ENCODE data around the gene RPE65.
"Not testable (repeated sequence)": the region's sequence is repeated elsewhere in the genome, so short reads cannot be mapped to it uniquely, and the experiment has no call there.

The RPE65 gene

GRCh38 chr1:68449901-68450300 lies at the start of gene RPE65:
TSS of gene RPE65 (minus strand) at chr1:68449954. CDS start at chr1:68449905, 49 bp downstream.
- DNase-seq (ENCODE audit: low read depth in 2 of 2): no peak

- no peak for DNase-seq (ENCODE audit: low read depth in 2 of 2)
Measured at GRCh38 chr1:68497358-68497698, 47.6 kb upstream of the RPE65 start.

- peak; percentile 32 to 61 for DNase-seq (ENCODE audit: low read depth in 2 of 2)
Measured at GRCh38 chr1:68496680-68497357, 47.1 kb upstream of the RPE65 start, which contains the start of gene DEPDC1. TSS of gene DEPDC1 (minus strand) at chr1:68497082. CDS start at chr1:68496999, 83 bp downstream.

GRCh38 chr1:68495968-68496679 lies 46.4 kb upstream of the RPE65 start:
- no peak for DNase-seq (ENCODE audit: low read depth in 2 of 2)

- DNase-seq (ENCODE audit: low read depth in 2 of 2): no peak
Measured at GRCh38 chr1:68495532-68495931, 45.8 kb upstream of the RPE65 start.

DNA sequence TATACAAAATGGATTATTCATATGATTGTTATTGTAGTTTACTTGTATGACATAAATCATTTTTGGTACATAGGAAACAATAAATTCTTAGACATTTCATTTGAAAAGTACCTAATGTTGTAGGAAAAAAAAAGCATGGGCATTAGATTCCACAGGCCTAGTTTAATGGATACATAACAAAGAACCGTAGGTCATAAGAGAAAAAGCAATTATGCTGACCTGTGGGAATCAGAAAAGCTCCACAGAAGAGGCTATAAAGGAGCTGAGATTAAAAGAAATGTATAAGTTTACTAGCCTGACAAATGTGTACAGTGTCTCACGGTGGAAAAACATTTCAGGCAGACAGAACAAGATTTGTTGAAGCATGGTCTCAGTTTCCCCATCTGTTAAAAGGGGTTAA lies 43.4 kb upstream of the RPE65 start:
- no peak for DNase-seq (ENCODE audit: low read depth in 2 of 2)

- not testable (repeated sequence) for DNase-seq (ENCODE audit: low read depth in 2 of 2)
Measured at GRCh38 chr1:68492255-68492654, 42.5 kb upstream of the RPE65 start.

DNA sequence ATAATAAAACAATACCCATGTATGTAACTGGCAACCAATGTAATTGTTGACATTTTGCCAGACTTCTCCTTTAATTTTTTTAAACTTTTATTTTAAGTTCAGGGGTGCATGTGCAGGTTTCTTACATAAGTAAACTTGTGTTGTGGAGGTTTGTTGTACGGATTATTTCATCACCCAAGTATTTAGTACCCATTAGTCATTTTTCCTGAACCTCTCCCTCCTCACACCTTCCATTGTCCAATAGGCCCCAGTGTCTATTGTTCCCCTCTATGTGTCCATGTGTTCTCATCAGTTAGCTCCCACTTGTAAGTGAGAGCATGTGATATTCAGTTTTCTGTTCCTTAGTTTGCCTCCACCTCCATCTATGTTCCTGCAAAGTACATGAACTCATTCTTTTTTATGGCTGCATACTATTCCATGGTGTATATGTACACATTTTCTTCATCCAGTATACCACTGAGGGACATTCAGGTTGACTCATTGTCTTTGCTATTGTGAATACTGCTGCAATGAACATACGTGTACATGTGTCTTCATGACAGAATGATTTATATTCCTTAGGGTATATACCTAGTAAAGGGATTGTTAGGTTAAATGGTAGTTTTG lies 40.4 kb upstream of the RPE65 start:
- no peak for DNase-seq (ENCODE audit: low read depth in 2 of 2)

- no peak for DNase-seq (ENCODE audit: low read depth in 2 of 2)
Measured at GRCh38 chr1:68485431-68486022, 35.8 kb upstream of the RPE65 start.

DNA sequence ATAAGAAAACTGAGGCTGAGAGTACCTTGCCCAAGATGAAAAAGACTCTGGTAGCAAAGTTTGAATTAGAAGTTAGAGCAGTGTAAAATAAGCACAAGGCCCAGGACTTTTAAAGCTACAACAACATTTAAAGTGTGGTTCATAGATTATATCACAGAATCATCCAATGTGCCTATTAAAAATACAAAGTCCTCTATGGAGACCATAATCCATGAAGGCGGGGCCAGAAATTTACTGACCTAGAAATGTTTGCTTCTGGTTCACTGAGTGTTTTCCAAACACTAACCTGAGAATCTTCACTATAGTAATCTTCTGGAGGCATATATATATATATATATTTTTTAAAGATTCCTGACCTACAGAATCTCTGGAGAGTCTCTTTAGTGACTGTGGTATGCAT lies 34.9 kb upstream of the RPE65 start:
- no peak for DNase-seq (ENCODE audit: low read depth in 2 of 2)

- no peak for DNase-seq (ENCODE audit: low read depth in 2 of 2)
Measured at GRCh38 chr1:68481041-68481440, 31.3 kb upstream of the RPE65 start.

GRCh38 chr1:68479501-68479900 lies 29.7 kb upstream of the RPE65 start:
- DNase-seq (ENCODE audit: low read depth in 2 of 2): no peak

DNA sequence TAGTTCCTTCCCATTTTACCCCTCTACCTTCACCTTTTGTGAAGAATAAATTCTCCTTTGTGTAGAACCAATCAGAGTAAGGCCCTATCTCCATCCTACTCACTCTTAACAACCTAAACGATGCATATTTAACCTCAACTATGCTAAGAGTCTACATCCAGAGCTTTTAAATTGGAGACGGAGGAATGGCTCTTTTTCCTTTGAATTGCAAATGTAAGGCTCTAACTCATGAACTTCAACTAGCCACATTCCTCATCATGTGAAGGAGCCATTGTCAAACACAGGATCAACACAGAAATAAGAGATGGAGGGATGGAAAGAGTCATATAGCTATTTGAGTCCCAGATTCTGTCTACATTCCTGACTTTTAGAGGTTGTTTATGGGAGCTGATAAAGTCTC lies 28.9 kb upstream of the RPE65 start:
- DNase-seq (ENCODE audit: low read depth in 2 of 2): no peak

GRCh38 chr1:68476626-68477025 lies 26.9 kb upstream of the RPE65 start:
- not testable (repeated sequence) for DNase-seq (ENCODE audit: low read depth in 2 of 2)

GRCh38 chr1:68473060-68473459 lies 23.3 kb upstream of the RPE65 start:
- no peak for DNase-seq (ENCODE audit: low read depth in 2 of 2)

DNA sequence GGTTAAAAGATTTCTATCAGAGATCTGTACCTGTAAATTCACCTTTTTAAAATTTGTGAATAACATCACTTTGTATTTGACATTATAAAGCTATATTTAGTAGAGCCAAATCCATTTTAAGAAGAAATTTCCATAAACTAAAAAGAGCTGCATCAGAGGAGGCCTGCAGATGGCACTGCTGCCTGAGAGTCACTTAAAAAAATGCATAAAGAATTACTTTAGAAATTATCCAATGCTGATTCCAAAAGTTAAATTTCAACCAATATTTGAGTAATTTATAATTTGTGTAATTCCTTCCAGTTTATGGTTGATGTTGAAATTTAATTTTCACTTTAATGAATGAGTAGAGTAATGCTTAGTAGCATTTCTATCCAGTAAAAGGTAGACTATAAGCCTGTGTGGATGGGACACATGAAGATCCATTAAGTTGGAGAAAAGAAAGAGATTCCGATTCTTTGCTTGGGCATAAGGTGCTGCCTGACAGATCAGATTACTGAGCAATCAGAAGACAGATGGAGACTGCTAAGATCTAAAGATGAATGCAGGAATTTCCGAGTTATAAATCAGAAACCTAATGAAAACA lies 20.7 kb upstream of the RPE65 start:
- no peak for DNase-seq (ENCODE audit: low read depth in 2 of 2)

- DNase-seq (ENCODE audit: low read depth in 2 of 2): no peak
Measured at GRCh38 chr1:68464891-68465290, 15.1 kb upstream of the RPE65 start.

DNA sequence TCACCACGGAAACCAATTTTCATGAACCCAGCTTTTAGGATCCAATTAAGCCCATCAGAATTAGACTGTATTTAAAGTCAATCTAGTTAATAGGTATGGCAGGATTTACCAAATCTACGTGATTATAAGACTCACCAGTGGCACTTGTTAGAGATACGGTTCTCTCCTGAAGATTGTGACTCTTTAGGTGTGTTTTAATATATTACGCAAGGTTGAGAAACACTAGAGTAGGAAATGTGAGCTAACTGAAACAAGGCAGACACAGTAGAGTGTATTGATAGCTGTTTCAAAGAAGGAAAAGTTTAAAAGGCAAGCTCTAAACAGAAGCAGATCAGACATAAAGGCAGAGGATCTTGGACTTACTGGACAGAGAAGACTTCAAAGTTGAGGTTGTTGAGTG lies 11.2 kb upstream of the RPE65 start:
- no peak for DNase-seq (ENCODE audit: low read depth in 2 of 2)

DNA sequence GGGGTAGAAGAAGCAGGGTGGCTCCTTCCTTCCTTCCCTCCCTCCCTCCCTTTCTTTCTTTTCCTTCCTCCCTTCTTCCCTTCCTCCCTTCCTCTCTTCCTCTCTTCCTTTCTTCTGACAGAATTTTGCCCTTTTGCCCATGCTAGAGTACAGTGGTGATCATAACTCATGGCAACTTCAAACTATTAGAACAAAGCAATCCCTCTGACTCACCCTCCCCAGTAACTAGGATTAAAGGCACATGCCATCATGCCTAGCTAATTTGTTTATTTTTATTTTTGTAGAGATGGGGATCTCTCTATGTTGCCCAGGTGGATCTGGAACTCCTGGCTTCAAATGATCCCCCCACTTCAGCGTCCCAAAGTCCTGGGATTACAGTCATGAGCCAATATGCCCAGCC lies 10.0 kb upstream of the RPE65 start:
- no peak for DNase-seq (ENCODE audit: low read depth in 2 of 2)

DNA sequence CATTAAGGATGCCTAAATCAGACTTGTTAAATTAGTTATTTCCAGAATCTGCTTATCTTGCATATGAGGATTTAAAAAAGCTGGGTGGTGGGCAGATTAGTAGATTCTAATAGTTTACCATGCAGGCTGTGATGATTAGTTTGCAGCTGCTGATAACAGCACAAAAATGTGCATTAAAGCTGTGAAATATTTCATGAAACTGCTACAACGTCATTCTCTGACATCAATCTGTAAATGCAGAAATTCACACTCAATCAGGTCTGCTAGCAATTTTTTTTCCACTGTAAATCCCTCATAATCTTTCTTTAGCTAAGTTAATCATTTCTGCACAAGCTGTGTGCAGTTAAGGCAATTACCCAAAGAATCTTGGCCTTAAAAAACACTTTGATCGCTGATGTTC lies 9.3 kb upstream of the RPE65 start:
- no peak for DNase-seq (ENCODE audit: low read depth in 2 of 2)

DNA sequence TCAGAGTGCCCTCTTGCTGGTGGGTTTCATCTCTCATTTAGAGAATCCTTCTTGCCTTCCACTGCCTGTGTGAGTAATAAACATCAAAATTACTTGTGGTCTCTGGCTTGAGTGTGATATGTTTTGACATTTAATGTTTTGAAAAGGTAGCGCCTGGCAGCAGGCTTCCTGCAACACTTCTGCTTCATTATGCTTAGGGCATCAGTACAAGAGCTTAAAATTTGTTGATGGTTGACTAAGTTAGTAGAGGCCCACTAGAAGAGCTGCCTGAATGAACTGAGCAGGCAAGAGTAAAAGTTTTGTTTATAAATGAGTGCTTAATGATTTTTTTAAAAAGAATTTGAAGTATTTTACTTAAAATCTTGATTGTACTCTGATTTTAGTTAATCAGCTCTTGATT lies 6.4 kb upstream of the RPE65 start:
- no peak for DNase-seq (ENCODE audit: low read depth in 2 of 2)

DNA sequence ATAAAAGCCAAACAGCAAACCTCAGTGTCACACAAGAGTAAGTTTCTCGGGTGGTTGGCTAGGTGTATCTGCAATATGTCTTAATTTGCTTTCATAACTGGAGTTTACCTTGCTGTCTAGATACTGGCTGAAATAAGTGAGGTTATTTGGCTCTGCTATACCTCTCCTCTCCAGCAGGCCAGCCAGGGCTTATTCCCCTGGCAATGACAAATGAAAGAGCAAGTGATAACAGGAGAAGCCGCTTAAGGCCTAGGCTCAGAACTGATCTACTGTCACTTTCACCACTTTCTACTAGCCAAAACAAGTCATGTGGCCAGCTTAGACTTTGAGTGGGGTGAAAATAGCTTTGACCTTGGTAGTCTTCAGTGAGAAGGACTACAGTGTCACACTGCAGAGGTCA lies 4.8 kb upstream of the RPE65 start:
- no peak for DNase-seq (ENCODE audit: low read depth in 2 of 2)
